HG03103 (cell line): ENCODE measurements around the gene RNF186.
"Not testable (repeated sequence)": the region's sequence is repeated elsewhere in the genome, so short reads cannot be mapped to it uniquely, and the experiment has no call there.

Experiments
- ATAC-seq: cut with Tn5 transposase; IDR thresholded peaks from one replicate; pipeline ENCODE4 v1.9.1; 2021; ENCODE audit warnings: low read depth; ENCODE audit not compliant: unreplicated experiment

The RNF186 gene

GRCh38 chr1:19798486-19799229 is 16.4 kb downstream of the RNF186 start:
- no peak for ATAC-seq

DNA sequence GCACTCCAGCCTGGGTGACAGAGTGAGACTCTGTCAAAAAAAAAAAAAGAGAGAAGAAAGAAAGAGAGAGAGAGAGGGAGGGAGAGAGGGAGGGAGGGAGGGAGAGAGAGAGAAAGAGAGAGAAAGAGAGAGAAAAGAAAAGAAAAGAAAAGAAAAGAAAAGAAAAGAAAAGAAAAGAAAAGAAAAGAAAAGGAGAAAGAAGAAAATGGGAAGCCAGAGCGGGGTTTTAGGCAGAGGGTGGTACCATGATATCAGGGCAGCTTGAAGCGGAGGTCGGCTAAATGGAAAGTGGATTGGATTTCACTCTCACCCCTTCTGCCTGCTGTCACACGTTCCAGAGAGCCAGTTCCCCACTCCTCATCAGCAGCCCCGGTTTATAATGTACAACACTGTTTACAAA is 17.3 kb downstream of the RNF186 start:
- ATAC-seq = no peak

DNA sequence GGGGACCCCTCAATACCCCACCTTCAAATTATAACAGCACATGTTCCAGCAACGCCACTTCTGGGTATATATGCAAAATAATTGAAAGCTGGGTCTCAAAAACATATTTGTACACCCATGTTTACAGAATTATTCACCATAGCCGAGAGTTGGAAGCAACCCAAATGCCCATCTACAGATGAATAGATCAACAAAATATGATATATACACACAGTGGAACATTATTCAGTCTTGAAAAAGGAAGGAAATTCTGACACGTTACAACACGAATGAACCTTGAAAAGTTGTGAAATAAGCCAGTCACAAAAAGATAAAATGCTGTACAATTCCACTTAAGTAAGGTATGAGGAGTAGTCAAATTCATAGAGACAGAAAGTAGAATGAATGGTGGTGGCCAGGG is 20.5 kb downstream of the RNF186 start:
- no peak for ATAC-seq

GRCh38 chr1:19793360-19794046 is 21.6 kb downstream of the RNF186 start:
- no peak for ATAC-seq

DNA sequence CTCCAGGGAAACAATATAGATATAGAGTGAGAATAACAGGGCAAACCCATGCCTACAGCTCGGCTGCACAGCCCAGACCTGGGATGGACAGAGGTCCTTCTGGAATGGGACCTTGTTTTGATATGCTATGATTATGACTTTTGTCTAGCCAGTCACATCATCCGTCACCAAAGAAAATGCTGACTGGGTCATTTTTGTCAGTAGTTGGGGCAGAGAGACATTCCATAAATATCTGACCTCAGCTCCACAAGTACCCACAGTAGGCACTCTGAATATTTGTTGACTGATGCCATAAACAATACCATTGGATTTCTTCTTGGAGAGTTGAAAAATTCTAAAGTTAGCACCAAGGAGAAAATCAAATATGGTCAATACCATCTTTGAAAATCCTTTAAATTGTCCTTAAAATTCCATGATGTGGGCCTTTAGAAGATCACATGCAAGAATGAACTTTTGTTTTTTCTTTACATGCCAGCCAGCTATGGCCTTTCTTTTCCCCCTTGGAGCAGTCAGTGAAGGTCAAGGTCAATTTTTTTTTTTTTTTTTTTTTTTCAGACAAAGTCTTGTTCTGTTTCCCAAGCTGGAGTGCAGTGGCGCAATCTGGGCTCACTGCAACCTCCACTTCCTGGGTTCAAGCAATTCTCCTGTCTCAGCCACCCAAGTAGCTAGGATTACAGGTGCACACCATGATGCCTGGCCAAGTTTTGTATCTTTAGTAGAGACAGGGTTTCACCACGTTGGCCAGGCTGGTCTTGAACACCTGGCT is 22.7 kb downstream of the RNF186 start:
- no peak for ATAC-seq

DNA sequence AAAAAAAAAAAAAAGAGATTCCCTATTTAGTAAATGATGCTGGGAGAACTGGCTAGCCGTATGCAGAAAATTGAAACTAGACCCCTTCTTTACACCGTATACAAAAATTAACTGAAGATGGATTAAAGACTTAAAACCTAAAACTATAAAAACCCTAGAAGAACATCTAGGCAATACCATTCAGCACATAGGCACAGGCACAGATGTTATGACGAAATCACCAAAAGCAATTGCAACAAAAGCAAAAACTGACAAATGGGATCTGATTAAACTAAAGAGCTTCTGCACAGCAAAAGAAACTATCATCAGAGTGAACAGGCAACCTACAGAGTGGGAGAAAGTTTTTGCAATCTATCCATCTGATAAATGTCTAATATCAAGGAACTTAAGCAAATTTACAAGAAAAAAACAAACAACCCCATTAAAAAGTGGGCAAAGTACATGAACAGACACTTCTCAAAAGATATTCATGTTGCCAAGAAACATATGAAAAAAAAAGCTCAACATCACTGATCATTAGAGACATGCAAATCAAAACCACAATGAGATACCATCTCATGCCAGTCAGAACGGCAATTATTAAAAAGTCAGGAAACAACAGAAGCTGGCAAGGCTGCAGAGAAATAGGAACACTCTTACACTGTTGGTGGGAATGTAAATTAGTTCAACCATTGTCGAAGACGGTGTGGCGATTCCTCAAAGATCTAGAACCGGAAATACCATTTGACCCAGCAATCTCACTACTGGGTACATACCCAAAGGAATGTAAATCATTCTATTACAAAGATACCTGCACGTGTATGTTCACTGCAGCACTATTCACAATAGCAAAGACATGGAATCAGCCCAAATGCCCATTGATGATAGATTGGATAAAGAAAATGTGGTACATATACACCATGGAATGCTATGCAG is 24.8 kb downstream of the RNF186 start:
- ATAC-seq = not testable (repeated sequence)

DNA sequence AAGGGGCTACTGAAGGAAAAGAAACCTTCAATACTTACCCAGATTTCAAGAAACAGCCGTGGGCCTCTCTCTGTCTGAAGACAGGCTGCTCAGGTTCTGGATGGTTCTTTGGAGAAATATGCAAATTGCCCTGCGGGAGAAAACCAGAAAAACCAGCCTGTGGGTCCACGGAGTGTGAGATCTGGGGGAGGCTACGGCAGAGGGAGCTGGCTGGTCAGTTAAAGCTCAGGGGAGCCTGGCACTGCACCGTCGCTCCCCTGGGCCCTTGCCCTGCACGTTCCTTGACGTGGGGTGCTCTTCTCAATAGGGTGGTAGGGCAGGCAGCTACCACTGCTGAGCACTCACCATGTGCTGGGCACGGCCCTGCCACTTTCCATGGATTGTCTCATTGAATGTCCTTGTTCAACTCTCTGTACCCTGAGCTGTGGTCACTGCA is 28.1 kb downstream of the RNF186 start:
- no peak for ATAC-seq

- no peak for ATAC-seq
These were observed 29.4 kb downstream of the RNF186 start for GRCh38 chr1:19785660-19786059.

- ATAC-seq = no peak
These were observed 34.7 kb downstream of the RNF186 start for GRCh38 chr1:19780267-19780877.

DNA sequence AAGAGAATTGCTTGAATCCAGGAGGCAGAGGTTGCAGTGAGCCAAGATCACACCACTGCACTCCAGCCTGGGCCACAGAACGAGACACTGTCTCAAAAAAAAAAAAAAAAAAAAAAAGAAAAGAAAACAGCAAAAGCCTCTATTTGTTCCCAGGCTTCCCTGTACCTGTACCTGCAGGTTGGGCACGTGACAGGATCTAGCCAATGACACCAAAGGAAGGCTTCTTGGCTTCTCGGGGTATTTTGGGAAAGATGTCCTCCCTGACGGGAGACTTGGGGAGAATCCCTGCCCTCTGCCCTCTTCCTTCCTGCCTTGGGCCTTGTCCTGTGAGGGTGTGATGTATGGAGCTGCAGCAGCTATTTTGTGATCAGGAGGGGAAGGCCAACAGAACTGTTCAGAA is 38.1 kb downstream of the RNF186 start:
- ATAC-seq = no peak

DNA sequence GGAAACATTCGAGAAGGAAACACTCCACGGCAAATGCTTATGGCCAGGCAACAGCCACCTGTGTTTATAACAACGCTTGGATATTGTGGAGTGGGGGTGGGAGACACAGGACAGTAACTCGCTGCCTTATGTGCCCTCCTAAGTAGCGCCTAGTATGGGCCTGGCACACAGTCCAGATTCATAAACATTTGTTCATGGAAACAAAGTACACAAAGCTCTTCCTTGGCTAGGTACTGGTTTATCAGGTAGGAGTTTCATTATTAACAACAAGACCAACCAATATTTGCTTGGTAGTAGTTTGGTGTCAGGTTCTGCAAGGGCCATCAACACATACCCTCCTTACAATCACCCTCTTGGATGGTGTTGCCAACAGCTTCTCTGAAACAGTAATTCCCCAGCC is 38.8 kb downstream of the RNF186 start:
- no peak for ATAC-seq

DNA sequence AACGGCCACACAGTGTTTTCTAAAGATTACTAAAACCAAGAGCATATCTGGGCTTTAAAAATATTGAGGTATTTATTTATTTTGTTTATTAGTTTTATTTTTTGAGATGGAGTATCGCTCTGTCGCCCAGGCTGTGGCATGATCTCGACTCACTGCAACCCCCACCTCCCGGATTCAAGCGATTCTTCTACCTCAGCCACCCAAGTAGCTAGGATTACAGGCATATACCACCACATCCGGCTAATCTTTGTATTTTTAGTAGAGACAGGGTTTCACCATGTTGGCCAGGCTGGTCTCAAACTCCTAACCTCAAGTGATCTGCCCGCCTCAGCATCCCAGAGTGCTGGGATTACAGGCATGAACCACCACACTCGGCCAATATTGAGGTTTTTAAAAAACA is 39.3 kb downstream of the RNF186 start:
- no peak for ATAC-seq

- no peak for ATAC-seq
These were observed 39.8 kb downstream of the RNF186 start for GRCh38 chr1:19775317-19775716.

GRCh38 chr1:19774180-19774785 is 40.8 kb downstream of the RNF186 start:
- no peak for ATAC-seq

DNA sequence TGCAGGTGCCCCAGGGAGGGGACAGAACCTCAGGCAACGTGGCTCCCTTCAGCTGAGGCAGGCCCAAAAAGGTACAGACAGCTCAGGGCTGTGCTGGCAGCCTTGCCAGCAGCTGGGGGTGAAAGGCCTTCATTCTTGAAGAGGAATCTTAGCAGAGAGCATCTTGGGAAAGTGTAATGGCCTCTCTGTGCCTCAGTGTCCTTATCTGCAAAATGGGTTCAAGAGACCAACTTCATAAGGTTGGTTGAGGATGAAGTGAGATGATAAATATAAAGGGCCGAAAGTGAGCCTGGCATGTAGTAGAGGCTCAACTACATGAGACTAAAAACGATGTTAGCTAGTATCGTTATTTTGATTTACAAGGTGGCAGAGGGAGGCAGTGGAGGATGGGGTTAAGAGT is 41.6 kb downstream of the RNF186 start:
- no peak for ATAC-seq

- ATAC-seq = no peak
These were observed 43.0 kb downstream of the RNF186 start for GRCh38 chr1:19772053-19772452.

DNA sequence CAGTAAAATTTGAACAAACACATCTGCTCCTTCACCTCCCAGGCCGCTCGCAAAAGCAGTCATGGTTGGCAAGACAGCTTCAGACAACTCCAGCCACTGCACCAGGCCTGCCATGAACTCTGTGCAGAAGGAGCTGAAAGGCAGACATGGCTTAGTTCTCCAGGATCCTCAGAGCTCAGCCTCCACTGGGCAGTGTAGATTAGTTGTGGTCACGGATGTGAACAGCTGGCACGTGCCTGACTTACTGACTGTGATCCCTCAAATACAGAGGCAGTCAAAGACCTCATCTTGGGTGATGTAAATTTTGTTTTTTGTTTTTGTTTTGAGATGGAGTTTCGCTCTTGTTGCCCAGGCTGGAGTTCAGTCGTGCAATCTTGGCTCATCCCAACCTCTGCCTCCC is 43.7 kb downstream of the RNF186 start:
- no peak for ATAC-seq

- ATAC-seq = no peak
These were observed 44.5 kb downstream of the RNF186 start for GRCh38 chr1:19770436-19771190.
